ENCODE results near the gene HPS3.
"Not testable (repeated sequence)": the region's sequence is repeated elsewhere in the genome, so short reads cannot be mapped to it uniquely, and the experiment has no call there.

- TF ChIP-seq POLR2A (IDR thresholded peaks at IDR 0.05; ENCODE audit: low read length); GATA1 (IDR thresholded peaks at IDR 0.05; ENCODE audit: low read depth, low read length): not testable (repeated sequence)
Observed at GRCh38 chr3:149219380-149220121, 90.1 kb downstream of the HPS3 start.

Data from erythroblast (primary cell).